Pulmonary artery endothelial cell (primary cell): ENCODE results near the gene SIPA1L3. TPM values are rescaled to one million over a fixed set of nuclear protein-coding genes. Genes with fewer than 3 reads are reported as not detected.
"Not testable (repeated sequence)": the region's sequence is repeated elsewhere in the genome, so short reads cannot be mapped to it uniquely, and the experiment has no call there.

Experiments
- DNase-seq: peaks from one replicate; pipeline ENCODE4 v3.0.0-alpha.2; 2011; ENCODE audit warnings: low read depth, low spot score
- total RNA-seq: library from RNA; depleted of rRNA; stranded (reverse); fragments of >200 nt; gene quantifications from 2 replicates; pipeline ENCODE4 v1.2.3, GENCODE V29; 2014

SIPA1L3 gene
- total RNA-seq, 1 donor from 2014 or later, result 9.7 TPM

DNA sequence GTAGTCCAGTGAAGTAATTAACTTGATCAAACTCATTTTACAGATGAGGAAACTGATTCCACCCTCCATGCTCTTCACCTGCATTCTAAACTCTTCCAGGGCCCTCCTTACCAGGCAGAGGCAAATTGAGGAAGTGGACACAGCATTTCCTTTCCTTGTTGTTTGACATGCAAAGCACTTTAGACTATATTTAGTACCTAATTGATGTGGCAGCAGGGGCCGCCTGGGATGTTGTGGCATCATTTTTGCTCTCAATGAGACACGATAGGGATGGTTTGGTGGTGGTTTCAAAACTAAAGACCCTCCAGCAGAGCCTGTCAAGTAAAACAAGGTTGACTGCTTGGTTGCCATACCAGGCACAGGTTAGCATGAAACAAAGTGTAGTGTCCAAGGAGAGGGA, 7.9 kb downstream of the SIPA1L3 start:
- no peak for DNase-seq

DNA sequence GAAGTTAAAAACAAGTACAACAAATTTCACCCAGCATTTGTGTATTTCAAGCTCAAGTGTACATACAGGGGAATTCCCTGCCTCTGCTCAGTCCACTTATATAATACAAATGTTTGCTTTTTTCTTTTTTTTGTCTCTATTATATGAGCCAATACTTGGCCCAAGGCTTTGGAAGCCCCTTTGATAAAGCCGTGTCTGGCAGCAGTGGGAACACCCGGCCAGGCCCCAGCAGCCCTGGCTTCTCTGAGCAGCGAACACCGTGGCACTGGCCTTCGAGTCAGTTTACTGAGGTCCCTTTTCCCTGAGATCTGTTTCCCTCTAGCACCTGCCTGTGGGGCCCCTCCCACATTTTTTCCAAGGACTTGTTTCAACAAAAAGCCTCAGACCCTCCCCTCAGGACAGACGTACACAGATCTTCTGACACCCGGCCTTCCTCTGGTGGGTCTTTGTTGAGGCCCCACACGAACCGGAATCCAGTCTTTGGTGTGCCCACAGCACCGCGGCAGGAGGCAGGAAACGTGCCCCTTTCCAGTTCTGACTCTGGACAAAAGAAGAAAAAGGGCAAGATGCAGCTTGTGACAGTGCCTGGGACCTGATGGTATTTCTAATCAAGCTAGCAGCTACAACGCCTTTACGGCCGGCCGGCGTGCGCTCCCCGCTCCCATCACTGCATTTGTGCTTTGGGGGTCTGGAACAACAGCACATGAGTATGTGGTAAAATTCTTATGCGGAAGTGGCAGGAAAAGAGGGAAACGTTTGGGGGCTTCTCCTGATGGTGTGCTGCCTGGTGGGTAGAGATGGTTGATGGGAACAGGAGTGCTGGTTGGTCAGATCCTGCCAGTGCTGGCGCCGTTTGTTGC, 13.8 kb downstream of the SIPA1L3 start:
- no peak for DNase-seq

GRCh38 chr19:37924573-37924972, 17.6 kb downstream of the SIPA1L3 start:
- DNase-seq, result not testable (repeated sequence)

GRCh38 chr19:37925212-37925611, 18.2 kb downstream of the SIPA1L3 start:
- DNase-seq, result no peak

- no peak for DNase-seq
These were observed 19.2 kb downstream of the SIPA1L3 start for GRCh38 chr19:37926255-37926654.

DNA sequence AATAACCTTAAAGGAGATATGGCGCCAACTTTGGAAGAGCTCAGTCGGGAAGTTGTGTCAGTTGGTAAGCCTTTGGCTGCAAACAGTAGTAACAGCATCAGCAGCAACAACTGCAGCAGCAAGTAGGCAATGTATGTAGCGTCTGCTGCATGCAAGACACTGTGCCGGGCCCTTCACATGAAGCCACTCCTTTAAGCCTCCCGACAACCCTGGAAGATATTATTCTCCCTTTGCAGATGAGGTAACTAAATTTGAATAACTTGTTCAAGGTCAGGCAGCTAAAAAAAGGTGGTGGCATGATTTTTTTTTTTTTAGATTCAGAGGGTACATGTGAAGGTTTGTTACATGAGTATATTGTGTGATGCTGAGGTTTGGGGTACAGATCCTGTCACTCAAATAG, 19.7 kb downstream of the SIPA1L3 start:
- no peak for DNase-seq

DNA sequence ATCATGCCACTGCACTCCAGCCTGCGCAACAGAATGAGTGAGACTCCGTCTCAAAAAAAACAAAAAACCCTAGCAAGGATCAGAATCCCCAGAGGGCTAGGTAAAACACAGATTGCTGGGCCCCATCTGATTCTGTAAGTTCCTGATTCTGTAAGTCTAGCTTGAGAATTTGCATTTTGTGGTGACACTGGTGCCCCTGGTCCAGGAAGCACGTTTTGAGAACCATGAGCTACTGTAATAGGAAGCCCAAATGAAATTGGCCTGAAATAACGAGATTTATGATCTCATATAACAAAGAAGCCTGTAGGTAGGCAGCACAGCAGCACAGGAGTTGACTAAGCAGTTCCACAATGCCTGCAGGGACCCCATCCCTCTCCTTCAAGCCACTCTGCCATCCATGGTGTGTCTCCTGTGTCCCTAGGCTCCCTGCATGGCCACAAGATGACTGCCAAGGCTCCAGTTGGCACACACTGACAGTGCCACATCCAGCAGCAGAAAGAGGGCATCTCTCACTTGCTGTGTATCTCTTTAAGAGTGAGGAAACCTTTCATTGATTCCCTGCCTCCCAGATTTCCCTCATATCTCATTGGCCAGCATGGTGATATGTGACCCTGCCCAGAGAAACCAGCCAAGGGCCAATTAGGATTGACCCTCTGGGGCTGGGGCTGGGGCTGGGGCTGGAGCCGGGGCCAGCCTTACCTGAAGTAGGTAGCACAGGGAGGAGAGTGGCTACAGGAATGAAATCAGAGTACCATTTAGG, 21.7 kb downstream of the SIPA1L3 start:
- DNase-seq, result no peak

GRCh38 chr19:37929355-37929923, 22.4 kb downstream of the SIPA1L3 start:
- no peak for DNase-seq

DNA sequence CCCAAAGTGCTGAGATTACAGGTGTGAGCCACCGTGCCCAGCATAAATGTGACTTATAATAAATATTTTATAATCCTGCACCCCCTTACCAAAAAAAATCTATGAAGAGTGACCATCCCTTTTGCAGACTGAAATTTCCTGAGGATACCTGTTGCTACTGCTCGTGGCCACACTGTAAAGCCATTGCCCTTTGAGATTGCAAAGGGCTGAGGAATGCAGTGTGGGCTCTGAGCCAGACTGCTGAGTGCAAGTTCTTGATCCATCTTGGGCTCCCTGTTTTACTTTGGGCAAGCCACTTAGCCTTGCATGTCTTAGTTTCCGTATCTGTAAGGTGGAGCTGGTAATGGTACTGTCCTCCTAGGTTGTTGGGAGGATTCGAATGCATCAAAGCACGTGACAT, 23.4 kb downstream of the SIPA1L3 start:
- no peak for DNase-seq

DNA sequence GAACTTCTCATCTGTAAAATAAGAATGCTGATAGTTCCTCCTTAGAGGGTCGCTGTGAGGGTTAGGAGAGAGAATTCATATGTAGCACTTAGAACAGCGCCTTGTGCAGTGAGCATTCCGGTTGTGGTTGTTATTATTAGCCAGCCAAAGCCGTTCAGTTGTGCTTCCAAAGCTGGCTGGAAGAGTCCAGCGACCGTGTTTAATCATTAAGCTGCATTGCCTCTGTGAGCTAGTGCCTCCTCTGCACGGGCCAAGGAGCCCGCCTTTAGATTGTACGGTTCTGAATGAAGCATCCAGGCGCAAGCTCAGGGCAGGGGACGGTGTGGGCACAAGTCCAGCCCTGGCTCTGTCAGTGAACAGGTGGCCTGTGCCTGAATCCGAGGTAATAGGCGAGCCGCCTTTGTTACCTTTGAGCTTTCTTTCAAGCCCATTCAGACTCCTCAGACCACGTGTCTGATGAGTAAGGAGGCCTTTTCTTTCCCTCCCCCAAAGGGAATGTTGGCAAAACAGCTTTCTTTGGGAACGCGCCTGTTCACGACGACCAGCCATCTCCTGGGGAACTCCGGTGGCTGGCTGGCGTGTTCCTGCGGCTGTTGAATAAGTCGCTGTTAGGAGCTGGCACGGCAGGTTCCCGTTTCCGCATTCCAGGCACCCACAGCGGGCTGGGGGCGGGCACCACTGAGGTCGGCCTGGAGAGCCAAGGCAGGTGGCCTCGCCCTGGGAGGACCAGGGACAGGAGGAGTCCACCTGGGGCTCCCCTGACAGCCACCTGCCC, 25.1 kb downstream of the SIPA1L3 start:
- DNase-seq, result peak; percentile 39

DNA sequence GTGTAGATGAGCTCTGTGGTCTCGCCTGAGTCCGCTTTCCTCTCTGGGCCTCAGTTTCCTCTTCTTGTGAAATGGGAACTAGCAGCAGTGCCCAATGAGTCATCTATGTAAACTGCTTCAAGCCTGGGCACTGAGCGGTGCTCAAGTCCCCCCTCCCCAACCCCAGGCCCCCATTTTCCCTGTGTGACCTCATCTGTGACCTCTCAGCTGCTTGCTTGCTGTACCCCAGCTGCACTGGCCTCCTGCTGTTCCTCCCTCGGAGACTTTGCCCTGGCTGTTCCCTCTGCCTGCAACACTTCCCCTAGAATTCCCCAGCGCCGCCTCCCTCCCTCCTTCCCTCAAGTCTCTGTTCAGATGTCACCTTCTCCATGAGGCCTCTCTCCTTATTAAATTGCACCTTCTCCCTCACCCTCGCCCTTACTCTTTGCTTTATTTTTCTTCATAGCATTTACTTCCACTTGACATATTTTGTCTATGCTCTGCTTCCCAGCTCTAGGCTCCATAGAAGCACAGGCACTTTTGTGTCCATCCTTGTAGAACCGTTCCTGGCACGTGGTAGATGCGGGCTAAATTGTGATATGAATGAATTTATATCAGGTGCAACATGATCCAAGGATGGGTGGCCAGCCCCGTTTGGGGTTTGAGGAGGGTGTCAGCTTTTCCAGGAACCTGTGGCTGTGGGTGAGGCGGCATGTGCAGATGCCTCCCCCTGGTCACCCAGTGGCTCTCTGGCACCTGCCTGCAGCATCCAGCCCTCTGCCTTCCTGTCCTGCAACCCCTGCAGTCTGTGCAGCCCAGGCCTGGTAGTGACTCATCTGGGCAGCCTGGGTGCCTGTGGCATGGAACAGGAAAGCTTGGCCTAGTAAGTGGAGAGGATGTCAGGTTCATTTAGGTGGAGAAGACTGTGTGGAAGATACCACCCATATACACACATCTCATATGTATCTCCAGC, 26.3 kb downstream of the SIPA1L3 start:
- DNase-seq, result no peak

- DNase-seq, result no peak
These were observed 26.9 kb downstream of the SIPA1L3 start for GRCh38 chr19:37933937-37934358.

DNA sequence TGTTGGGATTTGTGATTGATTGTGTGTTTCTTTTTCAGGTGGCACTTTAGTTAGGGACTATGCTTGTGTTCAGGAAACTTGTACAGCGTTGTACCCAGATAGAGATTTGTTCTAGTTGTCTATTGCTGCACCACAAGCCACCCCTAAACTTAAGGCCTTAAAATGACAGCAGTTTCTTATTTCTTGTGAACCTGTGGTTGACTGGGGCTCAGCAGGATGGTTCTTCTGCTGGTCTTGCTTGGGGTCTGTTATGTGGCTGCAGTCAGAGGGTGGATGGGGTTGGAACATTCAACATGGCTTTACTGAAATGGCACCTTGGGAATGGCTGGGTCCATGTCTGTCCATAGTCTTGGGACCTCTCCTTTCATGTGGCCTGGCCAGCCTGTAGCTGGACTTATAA, 28.3 kb downstream of the SIPA1L3 start:
- DNase-seq, result no peak

- no peak for DNase-seq
These were observed 29.2 kb downstream of the SIPA1L3 start for GRCh38 chr19:37936166-37936565.

- no peak for DNase-seq
These were observed 29.9 kb downstream of the SIPA1L3 start for GRCh38 chr19:37936886-37937285.

GRCh38 chr19:37938353-37938752, 31.3 kb downstream of the SIPA1L3 start:
- DNase-seq, result no peak

GRCh38 chr19:37941782-37942515, 34.9 kb downstream of the SIPA1L3 start:
- DNase-seq, result no peak

DNA sequence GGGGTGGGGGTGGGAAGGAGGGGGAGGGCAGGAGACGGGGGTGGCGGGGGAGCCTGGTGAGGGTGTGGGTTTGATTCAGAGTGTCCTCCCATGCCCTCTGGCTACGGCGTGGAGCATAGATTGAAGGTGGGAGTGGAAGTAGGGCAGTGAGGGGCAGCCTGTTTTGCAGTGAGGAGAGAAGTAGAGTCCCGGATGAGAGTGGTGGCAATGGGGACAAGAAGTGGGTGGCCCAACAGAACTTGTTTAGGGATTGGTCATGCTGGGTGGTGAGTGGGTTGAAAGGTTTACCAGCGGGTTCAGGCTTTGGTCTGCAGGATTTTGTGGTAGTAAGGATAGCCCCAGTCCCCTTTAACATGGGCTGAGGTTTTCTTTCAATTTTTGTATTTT, 35.5 kb downstream of the SIPA1L3 start:
- no peak for DNase-seq

DNA sequence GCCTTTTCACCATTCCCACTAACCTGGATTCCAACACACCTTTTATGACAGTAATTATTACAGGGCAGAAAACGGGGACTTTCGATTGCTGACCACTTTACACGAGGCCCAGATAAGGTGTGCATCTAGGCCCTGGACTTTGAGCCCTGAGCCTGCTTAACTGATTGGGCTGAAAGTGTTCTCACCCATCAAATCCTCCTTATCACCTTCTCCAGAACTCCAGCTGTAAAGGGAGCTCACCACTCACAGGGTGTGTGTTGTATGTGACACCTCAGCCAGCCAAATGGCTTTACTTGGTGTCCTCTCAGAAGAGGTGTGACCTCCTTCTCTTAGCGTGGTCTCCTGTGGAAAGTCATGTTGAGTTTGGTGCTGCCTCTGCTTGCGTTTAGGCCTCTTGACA, 36.5 kb downstream of the SIPA1L3 start:
- no peak for DNase-seq

DNA sequence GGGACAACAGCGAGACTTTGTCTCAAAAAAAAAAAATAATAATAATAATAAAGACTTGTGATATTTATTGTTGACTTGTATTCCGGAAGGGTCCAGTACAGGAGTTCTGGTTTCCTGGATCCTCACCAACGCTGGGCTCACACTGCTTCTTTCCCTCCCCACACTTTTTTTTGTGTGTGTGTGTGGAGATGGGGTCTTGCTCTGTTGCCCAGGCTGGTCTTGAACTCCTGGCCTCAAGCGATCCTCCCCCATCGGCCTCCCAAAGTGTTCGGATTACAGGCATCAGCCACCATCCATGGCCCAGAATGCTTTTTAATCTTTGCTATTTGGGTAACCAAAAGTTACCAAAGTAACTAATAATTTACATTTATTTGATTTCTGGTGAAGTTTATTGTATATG, 39.1 kb downstream of the SIPA1L3 start:
- DNase-seq, result no peak
